ENCODE results near the gene PPP1R37.

PPP1R37 gene

DNA sequence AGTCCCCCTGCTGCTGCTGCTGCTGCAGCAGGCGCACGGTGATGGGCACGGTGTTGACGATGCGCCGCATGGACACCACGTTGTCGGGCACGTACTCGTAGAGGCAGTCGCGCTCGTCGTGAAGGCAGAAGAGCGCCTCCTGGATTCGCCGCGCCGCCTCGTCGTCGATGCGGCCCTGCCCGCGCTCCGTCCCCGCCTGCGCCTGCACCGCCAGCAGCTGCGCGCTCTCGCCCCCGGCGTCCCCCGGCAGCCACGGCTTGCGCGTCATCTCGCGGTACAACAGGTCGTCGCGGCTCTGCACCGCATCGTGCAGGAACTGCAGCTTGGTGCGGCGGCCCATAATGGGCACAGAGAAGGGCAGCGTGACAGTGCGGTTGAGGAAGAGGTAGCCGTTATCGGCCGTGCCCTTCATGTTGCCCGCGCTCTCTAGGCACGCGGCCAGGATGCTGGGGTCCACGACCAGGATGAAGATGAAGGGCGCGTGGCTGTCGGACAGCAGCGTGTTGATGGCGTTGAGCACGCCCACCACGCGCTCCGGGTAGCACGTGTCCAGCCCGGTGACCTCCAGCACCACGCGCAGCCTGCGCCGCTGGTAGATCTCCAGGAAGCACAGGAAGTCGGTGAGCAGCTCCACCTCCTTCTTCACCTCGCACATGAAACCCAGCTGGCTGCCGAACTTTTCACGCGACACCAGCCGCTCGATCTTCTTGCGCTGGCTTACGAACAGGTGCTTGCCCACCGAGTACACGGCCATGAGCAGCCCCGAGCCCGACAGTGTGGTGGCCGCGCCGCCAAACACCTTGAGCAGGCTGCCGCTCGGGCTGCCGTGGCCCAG is 59.7 kb downstream of the PPP1R37 start:
- no peak overlapping the region for H3K4me3 ChIP-seq (ENCODE audit: low read depth, low read length)
- DNase-seq (ENCODE audit: low read depth): no peak
- TF ChIP-seq, protein P1, sequence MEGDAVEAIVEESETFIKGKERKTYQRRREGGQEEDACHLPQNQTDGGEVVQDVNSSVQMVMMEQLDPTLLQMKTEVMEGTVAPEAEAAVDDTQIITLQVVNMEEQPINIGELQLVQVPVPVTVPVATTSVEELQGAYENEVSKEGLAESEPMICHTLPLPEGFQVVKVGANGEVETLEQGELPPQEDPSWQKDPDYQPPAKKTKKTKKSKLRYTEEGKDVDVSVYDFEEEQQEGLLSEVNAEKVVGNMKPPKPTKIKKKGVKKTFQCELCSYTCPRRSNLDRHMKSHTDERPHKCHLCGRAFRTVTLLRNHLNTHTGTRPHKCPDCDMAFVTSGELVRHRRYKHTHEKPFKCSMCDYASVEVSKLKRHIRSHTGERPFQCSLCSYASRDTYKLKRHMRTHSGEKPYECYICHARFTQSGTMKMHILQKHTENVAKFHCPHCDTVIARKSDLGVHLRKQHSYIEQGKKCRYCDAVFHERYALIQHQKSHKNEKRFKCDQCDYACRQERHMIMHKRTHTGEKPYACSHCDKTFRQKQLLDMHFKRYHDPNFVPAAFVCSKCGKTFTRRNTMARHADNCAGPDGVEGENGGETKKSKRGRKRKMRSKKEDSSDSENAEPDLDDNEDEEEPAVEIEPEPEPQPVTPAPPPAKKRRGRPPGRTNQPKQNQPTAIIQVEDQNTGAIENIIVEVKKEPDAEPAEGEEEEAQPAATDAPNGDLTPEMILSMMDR (IDR thresholded peaks at IDR 0.05; ENCODE audit: low read depth, low read length, missing control alignments): no peak

DNA sequence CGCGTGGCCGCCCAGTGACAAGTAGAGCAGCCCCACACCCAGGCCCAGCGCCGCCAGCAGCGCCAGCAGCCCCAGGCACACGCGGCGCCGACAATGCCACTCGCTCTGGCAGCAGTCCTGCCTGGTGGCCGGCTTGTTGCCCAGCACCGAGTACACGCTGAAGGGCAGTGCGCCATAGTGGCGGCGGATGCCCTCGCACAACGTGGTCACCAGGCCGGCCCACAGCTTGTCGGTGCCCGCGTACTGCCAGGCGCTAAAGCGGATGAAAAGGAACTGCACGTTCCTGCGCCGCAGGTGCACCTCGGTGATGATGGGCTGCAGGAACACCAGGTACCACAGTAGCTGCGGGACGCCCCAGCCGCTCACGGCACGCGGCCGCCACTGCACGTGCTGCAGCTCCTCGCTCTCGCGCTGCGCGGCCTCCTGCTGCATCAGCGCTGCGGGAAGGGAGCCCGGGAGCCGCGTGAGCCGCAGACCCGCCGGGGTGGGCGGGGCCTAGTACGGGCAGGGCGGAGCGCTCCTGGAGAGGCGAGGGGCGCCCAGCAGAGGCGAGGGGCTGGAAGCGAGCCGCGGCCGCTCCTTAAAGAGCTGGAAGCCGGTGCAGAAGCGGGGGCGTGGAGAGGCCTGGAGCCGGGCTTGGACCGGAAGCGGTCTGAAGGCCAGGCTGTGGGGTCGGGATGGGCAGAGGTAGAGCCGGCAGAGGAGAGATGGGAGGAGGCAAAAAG is 60.5 kb downstream of the PPP1R37 start:
- no peak for DNase-seq (ENCODE audit: low read depth)
- H3K4me3 ChIP-seq (ENCODE audit: low read depth, low read length): no peak overlapping the region
- TF ChIP-seq, protein P1 (IDR thresholded peaks at IDR 0.05; ENCODE audit: low read depth, low read length, missing control alignments): no peak

DNA sequence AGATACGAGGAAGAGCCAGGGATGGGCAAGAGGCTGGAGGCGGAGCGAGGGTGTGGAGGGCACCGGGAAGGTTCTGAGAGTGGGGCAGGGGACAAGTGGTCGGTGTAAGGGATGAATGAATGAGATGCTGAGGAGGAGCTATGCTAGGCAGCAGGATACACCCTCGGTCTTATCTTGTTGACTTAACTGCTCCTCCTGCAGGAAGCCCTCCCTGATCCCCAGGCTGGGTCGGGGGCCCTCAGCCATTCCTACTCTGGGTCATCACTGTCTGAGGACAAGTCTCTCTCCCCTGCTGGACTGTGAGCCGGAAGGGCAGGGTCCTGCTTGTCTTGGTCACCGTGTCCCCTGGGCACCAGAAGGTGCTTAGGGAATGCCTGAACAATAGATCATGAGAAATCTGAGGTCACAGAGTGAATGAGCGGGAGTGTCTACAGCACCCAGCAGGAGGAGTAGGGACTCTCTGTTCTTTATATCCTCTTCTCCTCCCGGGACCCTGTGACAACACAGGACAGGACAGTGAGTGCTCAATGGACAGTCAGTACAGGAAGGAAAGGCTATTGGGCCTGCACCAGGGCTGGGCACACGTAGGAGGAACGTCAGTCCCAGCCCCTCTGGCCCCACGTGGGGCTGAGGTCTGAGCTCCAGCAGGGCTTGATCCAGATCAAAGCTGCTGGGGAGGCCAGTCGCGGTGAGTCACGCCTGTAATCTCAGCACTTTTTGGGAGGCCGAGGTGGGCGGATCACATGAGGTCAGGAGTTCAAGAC is 61.3 kb downstream of the PPP1R37 start:
- no peak for DNase-seq (ENCODE audit: low read depth)
- no peak overlapping the region for H3K4me3 ChIP-seq (ENCODE audit: low read depth, low read length)
- TF ChIP-seq, protein P1 (IDR thresholded peaks at IDR 0.05; ENCODE audit: low read depth, low read length, missing control alignments): no peak

DNA sequence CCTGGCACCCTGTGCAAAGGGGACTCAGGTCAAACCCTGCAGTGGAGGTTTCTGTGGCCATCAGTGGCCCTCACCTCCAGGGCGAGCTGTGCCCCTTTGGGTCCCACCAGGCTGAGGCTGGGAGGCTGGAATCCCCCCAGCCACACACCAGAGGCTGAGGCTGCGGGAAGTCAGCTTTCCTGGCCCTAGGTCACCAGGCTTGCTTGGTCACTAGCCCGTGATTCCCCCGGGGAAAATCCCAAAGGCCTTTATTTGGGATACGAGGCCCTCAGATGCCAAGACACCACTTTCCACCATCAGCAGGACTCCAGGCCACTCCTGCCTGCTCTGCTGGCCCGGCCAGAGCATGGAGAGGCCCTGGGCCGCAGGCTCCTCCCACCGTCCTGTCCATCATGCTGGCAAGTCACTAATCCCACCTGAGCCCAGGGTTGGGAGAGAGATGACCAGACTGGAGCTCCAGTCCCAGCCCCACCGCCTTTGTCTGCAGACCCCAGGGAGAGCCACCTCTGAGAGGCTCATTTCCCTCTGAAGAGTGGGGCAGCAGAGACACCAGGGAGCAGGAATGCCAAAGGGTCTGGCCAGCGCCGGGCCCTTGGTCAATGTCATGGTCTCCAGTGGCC is 63.1 kb downstream of the PPP1R37 start:
- TF ChIP-seq, protein P1 (IDR thresholded peaks at IDR 0.05; ENCODE audit: low read depth, low read length, missing control alignments): no peak
- no peak for DNase-seq (ENCODE audit: low read depth)
- H3K4me3 ChIP-seq (ENCODE audit: low read depth, low read length): no peak overlapping the region

DNA sequence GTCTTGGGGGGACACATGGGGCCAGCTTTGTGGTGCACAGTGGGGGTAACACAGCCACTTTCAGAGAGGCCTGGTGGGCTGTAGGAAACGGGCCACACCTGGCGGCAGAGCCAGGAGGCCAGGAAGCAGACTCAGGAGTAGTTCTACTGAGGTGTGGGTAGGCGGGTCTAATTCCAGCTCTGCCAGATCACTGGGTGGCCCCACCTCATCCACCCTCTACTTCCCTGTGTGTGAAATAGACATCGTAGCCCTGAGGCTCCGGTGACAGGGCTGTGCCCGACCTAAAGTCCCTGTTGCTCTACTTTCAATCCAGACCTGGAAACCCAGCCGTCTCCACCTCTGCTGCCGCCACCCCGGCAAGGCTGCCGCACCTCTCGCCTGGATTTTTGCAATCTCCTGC is 63.8 kb downstream of the PPP1R37 start:
- TF ChIP-seq, protein P1 (IDR thresholded peaks at IDR 0.05; ENCODE audit: low read depth, low read length, missing control alignments): no peak
- no peak for DNase-seq (ENCODE audit: low read depth)
- H3K4me3 ChIP-seq (ENCODE audit: low read depth, low read length): no peak overlapping the region

DNA sequence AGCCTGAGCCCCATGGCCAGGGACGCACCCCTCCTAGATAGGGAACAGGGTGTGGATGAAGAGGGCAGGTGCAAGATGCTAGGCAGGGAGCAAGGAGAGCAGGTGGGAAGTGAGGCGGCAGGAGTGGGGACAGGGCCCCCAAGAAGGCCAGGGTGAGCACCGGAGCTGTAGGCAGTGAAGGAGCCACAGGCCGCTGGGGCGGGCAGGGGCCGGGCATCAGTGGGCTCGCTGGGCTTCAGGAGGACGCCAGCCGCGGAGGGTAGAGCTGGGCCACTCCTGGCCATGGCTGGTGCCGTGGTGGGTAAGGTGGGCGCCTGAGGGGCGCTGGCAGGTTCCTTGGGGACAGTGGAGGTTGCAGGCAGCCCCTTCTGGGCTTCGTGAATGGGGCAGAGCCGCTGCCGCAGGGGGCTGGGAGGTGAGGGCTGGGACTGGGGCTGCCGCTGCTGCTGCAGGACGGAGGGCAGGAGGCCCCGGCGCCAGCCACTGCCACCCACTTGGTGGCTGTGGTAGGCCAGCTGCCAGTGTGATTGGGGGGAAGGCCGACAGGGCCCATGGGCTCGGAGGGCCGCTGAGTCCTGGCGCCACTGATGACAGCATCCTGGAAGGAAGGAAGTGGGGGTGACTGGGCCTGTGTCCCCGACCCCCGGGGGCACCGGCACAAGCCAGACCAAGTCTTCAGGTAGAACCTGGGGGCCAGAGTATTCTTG is 65.7 kb downstream of the PPP1R37 start:
- TF ChIP-seq, protein P1 (IDR thresholded peaks at IDR 0.05; ENCODE audit: low read depth, low read length, missing control alignments): no peak
- no peak for DNase-seq (ENCODE audit: low read depth)
- no peak overlapping the region for H3K4me3 ChIP-seq (ENCODE audit: low read depth, low read length)
